Islet precursor cell (in vitro differentiated cells): ENCODE data around the gene HBQ1.
"Not testable (repeated sequence)": the region's sequence is repeated elsewhere in the genome, so short reads cannot be mapped to it uniquely, and the experiment has no call there.

Experiments
- DNase-seq: peaks from one replicate; pipeline ENCODE4 v3.0.0-alpha.2; 2018

The HBQ1 gene

DNA sequence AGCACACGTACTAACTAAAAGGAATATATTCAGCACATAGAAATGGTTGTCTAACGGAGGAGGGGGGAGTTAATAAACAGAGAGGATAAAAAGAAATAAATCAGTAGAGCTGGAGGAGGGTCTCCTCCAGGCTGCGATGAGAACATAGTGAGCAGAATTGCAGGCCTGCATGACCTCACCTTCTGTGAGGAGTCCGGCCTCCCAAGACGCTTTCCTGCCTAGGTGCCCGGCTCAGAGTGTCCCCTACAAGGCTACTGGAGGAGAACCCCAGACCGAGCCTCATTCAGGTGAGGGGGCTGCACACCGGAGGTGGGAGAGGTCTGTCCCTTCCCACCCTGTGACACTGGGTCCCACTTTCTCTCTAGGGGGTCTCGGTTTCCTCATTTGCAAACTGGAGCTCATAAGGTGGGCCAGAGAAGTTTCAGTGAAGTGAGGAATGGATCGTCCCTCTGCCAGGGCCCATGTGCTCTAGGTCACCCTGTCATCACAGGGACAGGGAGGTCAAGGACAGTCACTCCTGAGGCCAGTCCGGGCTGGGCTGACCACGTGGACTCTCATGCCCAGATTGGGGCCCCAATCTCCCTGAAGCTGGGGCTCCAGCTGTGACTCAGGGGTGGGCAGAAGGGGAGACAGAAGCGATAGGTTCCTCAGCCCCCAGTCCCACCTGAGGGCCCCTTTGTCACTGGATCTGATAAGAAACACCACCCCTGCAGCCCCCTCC, 17.8 kb upstream of the HBQ1 start:
- DNase-seq = no peak

GRCh38 chr16:163139-163538, 17.1 kb upstream of the HBQ1 start:
- not testable (repeated sequence) for DNase-seq

- DNase-seq = not testable (repeated sequence)
Observed at GRCh38 chr16:163696-164095, 16.6 kb upstream of the HBQ1 start.

DNA sequence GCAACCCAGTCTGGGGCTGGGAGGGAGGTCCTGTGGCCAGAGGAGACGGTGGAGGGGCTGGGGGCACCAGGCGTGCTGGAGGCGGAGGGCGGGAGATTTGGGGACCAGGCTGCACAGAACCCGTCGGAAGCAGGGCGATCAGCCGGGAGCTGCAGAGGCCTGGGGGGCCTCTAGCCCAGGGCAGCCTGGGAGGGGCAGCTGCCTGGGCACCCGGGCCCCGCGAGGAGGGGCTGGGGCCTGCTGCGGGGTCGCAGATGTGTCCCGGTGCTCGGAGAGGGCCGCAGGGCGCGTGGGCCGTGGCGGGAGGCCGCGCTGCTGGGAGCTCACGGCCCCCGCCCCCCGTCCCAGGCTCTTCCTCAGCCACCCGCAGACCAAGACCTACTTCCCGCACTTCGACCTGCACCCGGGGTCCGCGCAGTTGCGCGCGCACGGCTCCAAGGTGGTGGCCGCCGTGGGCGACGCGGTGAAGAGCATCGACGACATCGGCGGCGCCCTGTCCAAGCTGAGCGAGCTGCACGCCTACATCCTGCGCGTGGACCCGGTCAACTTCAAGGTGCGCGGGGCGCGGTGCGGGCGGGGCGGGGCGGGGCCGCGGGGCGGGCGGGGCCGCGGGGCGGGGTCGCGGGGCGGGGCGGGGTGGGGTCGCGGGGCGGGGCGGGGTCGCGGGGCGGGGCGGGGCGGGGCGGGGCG, 16.0 kb upstream of the HBQ1 start:
- not testable (repeated sequence) for DNase-seq

- DNase-seq = no peak
Observed at GRCh38 chr16:164827-165538, 15.3 kb upstream of the HBQ1 start.

DNA sequence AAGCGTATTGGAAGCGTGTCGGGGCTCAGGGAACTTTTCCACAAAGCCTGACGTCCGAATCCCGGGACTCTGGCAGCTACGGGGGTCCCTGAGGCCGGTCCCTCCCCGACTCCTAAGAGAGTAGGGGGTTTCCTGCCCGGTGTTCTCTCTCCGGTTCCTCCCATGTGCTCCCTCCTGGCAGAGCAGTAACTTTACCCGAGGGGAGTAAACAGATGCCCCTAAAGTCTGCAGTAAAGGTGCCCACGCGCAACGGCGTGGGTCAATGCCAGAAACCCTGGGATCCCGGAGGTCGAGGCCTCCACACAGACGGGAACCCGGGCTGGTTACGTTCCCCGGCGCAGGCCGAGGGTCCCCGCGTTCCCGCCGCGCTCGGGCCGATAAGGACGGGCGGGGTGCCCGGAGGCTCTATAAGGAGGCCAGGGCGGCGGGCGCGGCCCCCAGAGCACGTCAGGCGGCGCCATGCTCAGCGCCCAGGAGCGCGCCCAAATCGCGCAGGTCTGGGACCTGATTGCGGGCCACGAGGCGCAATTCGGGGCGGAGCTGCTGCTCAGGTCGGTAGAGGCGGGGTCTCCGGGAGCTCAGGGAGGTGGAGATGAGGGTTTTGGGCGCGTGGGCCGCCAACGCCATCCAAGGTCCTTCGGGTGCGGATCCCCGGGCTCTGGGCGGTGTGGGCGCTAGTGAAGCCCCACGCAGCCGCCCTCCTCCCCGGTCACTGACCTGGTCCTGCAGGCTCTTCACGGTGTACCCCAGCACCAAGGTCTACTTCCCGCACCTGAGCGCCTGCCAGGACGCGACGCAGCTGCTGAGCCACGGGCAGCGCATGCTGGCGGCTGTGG, 14.5 kb upstream of the HBQ1 start, which contains the start of gene HBM:
TSS of gene HBM (plus strand) at position 440 of the 836 bp plus-strand sequence. CDS start at position 460, 20 bp downstream.
- DNase-seq = no peak

DNA sequence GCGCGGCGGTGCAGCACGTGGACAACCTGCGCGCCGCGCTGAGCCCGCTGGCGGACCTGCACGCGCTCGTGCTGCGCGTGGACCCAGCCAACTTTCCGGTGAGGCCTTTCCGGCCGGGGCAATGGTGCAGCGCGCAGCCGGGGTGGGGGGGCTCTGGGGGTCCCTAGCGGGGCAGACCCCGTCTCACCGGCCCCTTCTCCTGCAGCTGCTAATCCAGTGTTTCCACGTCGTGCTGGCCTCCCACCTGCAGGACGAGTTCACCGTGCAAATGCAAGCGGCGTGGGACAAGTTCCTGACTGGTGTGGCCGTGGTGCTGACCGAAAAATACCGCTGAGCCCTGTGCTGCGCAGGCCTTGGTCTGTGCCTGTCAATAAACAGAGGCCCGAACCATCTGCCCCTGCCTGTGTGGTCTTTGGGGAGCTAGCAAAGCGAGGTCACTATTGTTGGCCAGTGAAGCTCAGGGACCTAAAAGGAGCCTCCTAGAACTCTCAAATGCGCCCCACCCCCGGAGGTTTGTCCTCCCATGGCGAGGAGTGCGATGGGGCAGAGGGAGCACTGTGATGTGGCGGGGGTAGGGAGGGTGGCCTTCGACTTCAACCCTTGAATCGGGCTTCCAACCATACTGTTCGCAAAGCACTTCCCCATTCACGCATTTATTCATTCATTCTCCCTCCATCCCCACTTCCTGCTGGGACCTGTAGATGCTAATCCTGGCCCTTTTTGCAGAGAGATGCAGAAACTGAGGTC, 13.7 kb upstream of the HBQ1 start:
- DNase-seq = no peak

DNA sequence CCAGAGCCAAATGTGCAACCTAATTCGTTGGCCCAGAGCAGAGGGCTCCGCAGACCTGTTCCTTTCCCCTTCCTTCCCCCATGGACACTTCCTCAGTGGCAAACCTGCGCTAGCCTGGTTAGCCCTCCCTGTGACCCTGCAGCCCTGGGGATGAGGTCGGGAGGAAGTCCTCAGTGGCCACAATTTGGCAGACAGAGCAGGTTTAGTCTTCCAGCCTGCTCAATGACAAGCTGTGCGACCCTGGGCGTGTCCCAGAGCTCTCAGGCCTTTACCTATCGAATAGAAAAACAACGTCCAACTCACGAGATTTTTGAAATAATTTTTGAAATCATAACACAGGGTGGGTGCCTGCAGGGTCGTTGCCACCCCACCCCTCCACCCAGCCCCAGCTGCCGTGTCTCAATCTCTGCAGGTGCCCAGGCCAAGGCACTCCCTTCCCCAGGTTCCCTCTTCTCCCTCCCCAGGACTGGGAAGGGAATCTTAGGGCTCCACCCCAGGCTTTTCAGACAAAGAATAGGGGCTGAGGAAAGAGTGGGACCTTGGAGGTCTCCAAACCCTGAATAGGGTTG, 13.1 kb upstream of the HBQ1 start:
- DNase-seq = no peak

GRCh38 chr16:168424-168823, 11.8 kb upstream of the HBQ1 start:
- DNase-seq = no peak

DNA sequence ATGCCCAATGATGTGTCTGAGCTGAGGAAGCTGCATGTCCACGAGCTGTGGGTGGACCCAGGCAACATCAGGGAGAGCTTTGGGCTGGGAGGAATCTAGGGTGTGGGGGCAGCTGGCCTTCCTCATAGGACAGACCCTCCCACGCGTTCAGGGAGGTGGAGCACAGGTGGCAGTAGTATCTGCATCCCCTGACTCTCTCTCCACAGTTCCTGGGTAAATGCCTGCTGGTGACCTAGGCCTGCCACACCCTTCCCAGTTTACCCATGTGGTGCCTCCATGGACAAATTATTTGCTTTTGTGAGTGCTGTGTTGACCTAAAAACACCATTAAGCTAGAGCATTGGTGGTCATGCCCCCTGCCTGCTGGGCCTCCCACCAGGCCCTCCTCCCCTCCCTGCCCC, 11.2 kb upstream of the HBQ1 start:
- DNase-seq = no peak

DNA sequence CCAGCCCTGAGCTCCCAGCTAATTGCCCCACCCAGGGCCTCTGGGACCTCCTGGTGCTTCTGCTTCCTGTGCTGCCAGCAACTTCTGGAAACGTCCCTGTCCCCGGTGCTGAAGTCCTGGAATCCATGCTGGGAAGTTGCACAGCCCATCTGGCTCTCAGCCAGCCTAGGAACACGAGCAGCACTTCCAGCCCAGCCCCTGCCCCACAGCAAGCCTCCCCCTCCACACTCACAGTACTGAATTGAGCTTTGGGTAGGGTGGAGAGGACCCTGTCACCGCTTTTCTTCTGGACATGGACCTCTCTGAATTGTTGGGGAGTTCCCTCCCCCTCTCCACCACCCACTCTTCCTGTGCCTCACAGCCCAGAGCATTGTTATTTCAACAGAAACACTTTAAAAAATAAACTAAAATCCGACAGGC, 10.2 kb upstream of the HBQ1 start:
- DNase-seq = peak; percentile 75

GRCh38 chr16:170788-171187, 9.5 kb upstream of the HBQ1 start:
- DNase-seq = no peak

DNA sequence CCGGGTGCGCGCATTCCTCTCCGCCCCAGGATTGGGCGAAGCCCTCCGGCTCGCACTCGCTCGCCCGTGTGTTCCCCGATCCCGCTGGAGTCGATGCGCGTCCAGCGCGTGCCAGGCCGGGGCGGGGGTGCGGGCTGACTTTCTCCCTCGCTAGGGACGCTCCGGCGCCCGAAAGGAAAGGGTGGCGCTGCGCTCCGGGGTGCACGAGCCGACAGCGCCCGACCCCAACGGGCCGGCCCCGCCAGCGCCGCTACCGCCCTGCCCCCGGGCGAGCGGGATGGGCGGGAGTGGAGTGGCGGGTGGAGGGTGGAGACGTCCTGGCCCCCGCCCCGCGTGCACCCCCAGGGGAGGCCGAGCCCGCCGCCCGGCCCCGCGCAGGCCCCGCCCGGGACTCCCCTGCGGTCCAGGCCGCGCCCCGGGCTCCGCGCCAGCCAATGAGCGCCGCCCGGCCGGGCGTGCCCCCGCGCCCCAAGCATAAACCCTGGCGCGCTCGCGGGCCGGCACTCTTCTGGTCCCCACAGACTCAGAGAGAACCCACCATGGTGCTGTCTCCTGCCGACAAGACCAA, 7.8 kb upstream of the HBQ1 start, which contains the start of gene HBA2:
TSS of gene HBA2 (plus strand) at position 503 of the 568 bp plus-strand sequence. CDS start at position 540, 37 bp downstream.
- DNase-seq = not testable (repeated sequence)

DNA sequence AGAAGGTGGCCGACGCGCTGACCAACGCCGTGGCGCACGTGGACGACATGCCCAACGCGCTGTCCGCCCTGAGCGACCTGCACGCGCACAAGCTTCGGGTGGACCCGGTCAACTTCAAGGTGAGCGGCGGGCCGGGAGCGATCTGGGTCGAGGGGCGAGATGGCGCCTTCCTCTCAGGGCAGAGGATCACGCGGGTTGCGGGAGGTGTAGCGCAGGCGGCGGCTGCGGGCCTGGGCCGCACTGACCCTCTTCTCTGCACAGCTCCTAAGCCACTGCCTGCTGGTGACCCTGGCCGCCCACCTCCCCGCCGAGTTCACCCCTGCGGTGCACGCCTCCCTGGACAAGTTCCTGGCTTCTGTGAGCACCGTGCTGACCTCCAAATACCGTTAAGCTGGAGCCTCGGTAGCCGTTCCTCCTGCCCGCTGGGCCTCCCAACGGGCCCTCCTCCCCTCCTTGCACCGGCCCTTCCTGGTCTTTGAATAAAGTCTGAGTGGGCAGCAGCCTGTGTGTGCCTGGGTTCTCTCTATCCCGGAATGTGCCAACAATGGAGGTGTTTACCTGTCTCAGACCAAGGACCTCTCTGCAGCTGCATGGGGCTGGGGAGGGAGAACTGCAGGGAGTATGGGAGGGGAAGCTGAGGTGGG, 6.9 kb upstream of the HBQ1 start:
- not testable (repeated sequence) for DNase-seq

- DNase-seq = not testable (repeated sequence)
Observed at GRCh38 chr16:173928-174769, 6.1 kb upstream of the HBQ1 start.

DNA sequence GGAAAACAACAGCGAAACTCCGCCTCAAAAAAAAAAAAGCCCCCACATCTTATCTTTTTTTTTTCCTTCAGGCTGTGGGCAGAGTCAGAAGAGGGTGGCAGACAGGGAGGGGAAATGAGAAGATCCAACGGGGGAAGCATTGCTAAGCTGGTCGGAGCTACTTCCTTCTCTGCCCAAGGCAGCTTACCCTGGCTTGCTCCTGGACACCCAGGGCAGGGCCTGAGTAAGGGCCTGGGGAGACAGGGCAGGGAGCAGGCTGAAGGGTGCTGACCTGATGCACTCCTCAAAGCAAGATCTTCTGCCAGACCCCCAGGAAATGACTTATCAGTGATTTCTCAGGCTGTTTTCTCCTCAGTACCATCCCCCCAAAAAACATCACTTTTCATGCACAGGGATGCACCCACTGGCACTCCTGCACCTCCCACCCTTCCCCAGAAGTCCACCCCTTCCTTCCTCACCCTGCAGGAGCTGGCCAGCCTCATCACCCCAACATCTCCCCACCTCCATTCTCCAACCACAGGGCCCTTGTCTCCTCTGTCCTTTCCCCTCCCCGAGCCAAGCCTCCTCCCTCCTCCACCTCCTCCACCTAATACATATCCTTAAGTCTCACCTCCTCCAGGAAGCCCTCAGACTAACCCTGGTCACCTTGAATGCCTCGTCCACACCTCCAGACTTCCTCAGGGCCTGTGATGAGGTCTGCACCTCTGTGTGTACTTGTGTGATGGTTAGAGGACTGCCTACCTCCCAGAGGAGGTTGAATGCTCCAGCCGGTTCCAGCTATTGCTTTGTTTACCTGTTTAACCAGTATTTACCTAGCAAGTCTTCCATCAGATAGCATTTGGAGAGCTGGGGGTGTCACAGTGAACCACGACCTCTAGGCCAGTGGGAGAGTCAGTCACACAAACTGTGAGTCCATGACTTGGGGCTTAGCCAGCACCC, 5.0 kb upstream of the HBQ1 start:
- no peak for DNase-seq

GRCh38 chr16:176006-176405, 4.3 kb upstream of the HBQ1 start:
- not testable (repeated sequence) for DNase-seq
